ENCODE measurements around the gene SMCO2. TPM values are rescaled to one million over a fixed set of nuclear protein-coding genes. Genes with fewer than 3 reads are reported as not detected.

SMCO2 gene
- total and polyA plus RNA-seq, 2 of the 8 experiments (the other 6 are each of a cell fraction or from before 2014, with no cell fraction given) = 0.24 to 0.80 TPM

- CTCF ChIA-PET (ENCODE audit: partially characterized antibody) = interaction anchor here (0.7 kb wide), 1 partner anchor 168 kb away, joined by 3 read pairs; no protein-coding TSS in a partner anchor
- Histone ChIP-seq H3K27ac (ENCODE audit: low read depth, low read length) (no peak overlapping the region), H3K79me2 (ENCODE audit: control insufficient read depth in 1 of 2, insufficient read depth in 2 of 2, low read length in 2 of 2) (no peaks in the 10 kb centered on the region), H3K4me2 (ENCODE audit: insufficient read depth in 1 of 2, low read depth in 2 of 2, low read length in 2 of 2) (no peak overlapping the region), H3K9me3 (ENCODE audit: insufficient read depth in 2 of 2, low read depth in 1 of 2, low read length in 1 of 2) (no peaks in the 10 kb centered on the region), H3K18ac (ENCODE audit: extremely low read depth, low read length) (no peak overlapping the region), H3K27me3 (replicated peaks in 1 of 4; ENCODE audit: control insufficient read depth in 3 of 4, extremely low read depth in 1 of 4, insufficient read depth in 3 of 4, low read length in 3 of 4) (no peaks in the 10 kb centered on the region), H3K56ac (replicated peaks; ENCODE audit: insufficient read length, low read depth, low read length) (no peak overlapping the region), H4K5ac (ENCODE audit: insufficient read length, low read depth, low read length) (no peak overlapping the region), H3K4ac (replicated peaks; ENCODE audit: insufficient read length, low read depth, low read length) (no peak overlapping the region), H2BK20ac (ENCODE audit: low read length) (no peak overlapping the region), H3K36me3 (ENCODE audit: control insufficient read depth in 2 of 4, insufficient read depth in 4 of 4, low read length in 3 of 4) (no peaks in the 10 kb centered on the region), H3K14ac (ENCODE audit: insufficient read length) (no peak overlapping the region), H3K9ac (replicated peaks in 1 of 4; ENCODE audit: extremely low read depth in 1 of 4, low read depth in 3 of 4, low read length in 3 of 4) (no peak overlapping the region), H2AFZ (ENCODE audit: low read length) (no peak overlapping the region), H3K23me2 (ENCODE audit: low read depth, low read length) (no peaks in the 10 kb centered on the region; the same call in 1 of the 2 replicates), H4K8ac (ENCODE audit: extremely low read depth, insufficient read depth, low read length) (no peak overlapping the region), H2AK5ac (ENCODE audit: low read depth, low read length) (no peak overlapping the region), H3K79me1 (ENCODE audit: low read depth, low read length) (no peaks in the 10 kb centered on the region), H2BK5ac (ENCODE audit: low read depth, low read length) (no peak overlapping the region), H3K4me3 (ENCODE audit: extremely low read depth in 1 of 4, insufficient read depth in 2 of 4, low read depth in 3 of 4, low read length in 4 of 4) (no peak overlapping the region), H2BK12ac (ENCODE audit: low read depth, low read length) (no peak overlapping the region), H4K20me1 (replicated peaks in 1 of 2; ENCODE audit: control insufficient read depth in 1 of 2, insufficient read depth in 2 of 2, low read length in 2 of 2) (no peaks in the 10 kb centered on the region), H3K23ac (ENCODE audit: insufficient read length) (no peak overlapping the region), H3K4me1 (replicated peaks in 1 of 4; ENCODE audit: control insufficient read depth in 3 of 4, insufficient read depth in 4 of 4, low read length in 3 of 4) (no peaks in the 10 kb centered on the region), H2BK120ac (replicated peaks; ENCODE audit: low read depth, low read length) (no peak overlapping the region), H4K91ac (replicated peaks; ENCODE audit: insufficient read length, low read length) (no peak overlapping the region), H2BK15ac (ENCODE audit: low read length) (no peak overlapping the region)
- DNase-seq (ENCODE audit: low read depth in 1 of 2, low spot score in 2 of 2) = no peak
- 90% methylated on average over 3 of the region's 3 CpGs; no CpG with 5 or more reads in 1 of the 2 experiments for WGBS, 2 experiments (ENCODE audit: extremely low coverage in 1 of 2, insufficient coverage in 1 of 2, insufficient read length in 1 of 2, insufficient replicate concordance in 2 of 2, low coverage in 1 of 2, low lambda C conversion rate in 2 of 2, missing lambda C conversion rate in 1 of 2)
- POLR2A ChIA-PET (ENCODE audit: partially characterized antibody) = no interaction called here
- FAIRE-seq = no peak
- no peak for TF ChIP-seq KDM1A (IDR thresholded peaks at IDR 0.05; ENCODE audit: borderline replicate concordance, low read length)
- TF ChIP-seq YY1 (IDR thresholded peaks at IDR 0.05; ENCODE audit: low read depth, low read length) = no peak
- TF ChIP-seq CEBPB (IDR thresholded peaks at IDR 0.05; ENCODE audit: low read depth, low read length) = no peak
- no peak for TF ChIP-seq POLR2AphosphoS5 (IDR thresholded peaks at IDR 0.05; ENCODE audit: low read depth, low read length)
- no peak for TF ChIP-seq GTF2F1 (IDR thresholded peaks at IDR 0.05; ENCODE audit: borderline replicate concordance, low read depth, low read length)
- no peak for TF ChIP-seq BRCA1 (IDR thresholded peaks at IDR 0.05; ENCODE audit: low read depth, low read length)
- no peak for TF ChIP-seq RAD21 (IDR thresholded peaks at IDR 0.05 in 1 of 2, conservative IDR thresholded peaks at IDR 0.05 in 1 of 2; ENCODE audit: low read depth in 2 of 2, low read length in 2 of 2)
- no peak for TF ChIP-seq TBP (IDR thresholded peaks at IDR 0.05; ENCODE audit: low read depth, low read length)
Observed at GRCh38 chr12:27467641-27468040, 21.1 kb downstream of the SMCO2 start.

Data from H1 (cell line).